ENCODE measurements around the gene ZNG1B. TPM values are rescaled to one million over a fixed set of nuclear protein-coding genes. Genes with fewer than 3 reads are reported as not detected.

ZNG1B gene
- 37.2 to 43.3 TPM (median 39.3 TPM) in 5 replicates for total RNA-seq (2022; extraction: Qiagen RNA extraction)

DNA sequence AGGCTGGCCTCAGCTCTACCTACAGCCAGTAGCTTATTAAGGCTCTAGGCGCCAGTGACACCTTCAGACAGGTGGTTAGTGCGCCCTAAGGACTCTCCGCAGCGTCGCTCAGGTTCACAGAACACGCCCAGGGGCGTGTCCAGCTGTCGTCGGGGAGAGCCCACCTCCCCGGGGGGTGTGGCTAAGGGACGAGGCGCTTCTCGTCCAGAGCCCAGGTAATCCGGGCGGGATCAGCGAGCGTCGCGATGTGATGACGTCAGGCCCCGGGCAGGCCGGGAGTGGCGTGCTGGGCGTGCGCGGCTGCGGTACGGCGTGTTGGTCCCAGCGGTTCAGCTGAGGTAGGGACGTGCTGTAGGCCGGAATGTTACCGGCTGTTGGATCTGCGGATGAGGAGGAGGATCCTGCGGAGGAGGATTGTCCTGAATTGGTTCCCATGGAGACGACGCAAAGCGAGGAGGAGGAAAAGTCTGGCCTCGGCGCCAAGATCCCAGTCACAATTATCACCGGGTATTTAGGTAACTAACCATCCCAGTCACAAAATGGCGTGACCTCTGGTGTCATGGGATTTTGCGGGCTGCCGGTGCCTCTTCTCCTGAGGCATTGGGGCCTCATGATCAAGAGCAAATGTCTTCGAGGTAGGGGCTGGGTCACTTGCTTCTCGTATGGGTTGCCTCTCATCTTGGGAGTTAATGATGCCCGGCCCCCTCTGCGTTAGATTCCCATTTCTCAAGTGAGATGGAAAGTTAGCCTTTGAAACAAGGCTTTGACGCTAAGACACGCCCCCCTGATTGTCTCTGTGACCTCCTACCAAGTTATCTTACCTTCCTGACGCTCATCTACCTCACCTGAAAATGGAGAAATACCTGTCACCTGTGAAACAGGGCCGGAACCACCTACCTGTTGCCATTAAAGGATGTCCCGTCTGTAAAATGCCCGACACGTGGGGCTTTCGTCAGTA, at the start of gene ZNG1B:
TSS of gene ZNG1B (plus strand) at position 184 of the 958 bp plus-strand sequence. CDS start at position 362, 178 bp downstream.

GRCh38 chr2:113498365-113498764, 60.9 kb downstream of the ZNG1B start, which contains the start of gene FOXD4L1:
TSS of gene FOXD4L1 (plus strand) at chr2:113498665. CDS start at chr2:113499257, 592 bp downstream.

Other genes starting within 250 kb of the ZNG1B start
- gene PAX8, start 158.8 kb upstream of the ZNG1B start, total RNA-seq (2022; extraction: Qiagen RNA extraction) = 0.51 to 0.98 TPM (median 0.76 TPM) in 5 replicates
- 0.20 to 0.57 TPM (median 0.35 TPM) in 5 replicates for gene FOXD4L1, start 61.0 kb downstream of the ZNG1B start, total RNA-seq (2022; extraction: Qiagen RNA extraction)
- 8.0 to 9.0 TPM (median 8.4 TPM) in 5 replicates for gene RABL2A, start 189.6 kb downstream of the ZNG1B start, total RNA-seq (2022; extraction: Qiagen RNA extraction)